Caki2 (cell line): Measurements from ENCODE around the gene PAPOLB. TPM values are rescaled to one million over a fixed set of nuclear protein-coding genes. Genes with fewer than 3 reads are reported as not detected.
A peak's percentile ranks its signal among the peaks of the same experiment; 100 is the strongest.

Experiments used
- DNase-seq: peaks from one replicate; pipeline ENCODE4 v3.0.0-alpha.2; 2015; ENCODE audit warnings: low read depth
- in situ Hi-C: cut with HindIII; loops from 2 replicates; pipeline ENCODE4 v1.10.0; 2016; ENCODE audit warnings: low sequenced_read_pairs, low pct_unique_long_range_greater_than_20kb, mixed read lengths
- total RNA-seq: library from RNA; depleted of rRNA; stranded (reverse); fragments of >200 nt; shearing (Covaris generic); gene quantifications from 2 replicates; pipeline ENCODE4 v1.2.3, GENCODE V29; 2014; ENCODE audit warnings: low replicate concordance; rRNA removed

The PAPOLB gene
- total RNA-seq, 1 experiment from 2014 or later, result not detected

- in situ Hi-C loops, result no loop called here
- no peak for DNase-seq
Observed at GRCh38 chr7:4816419-4817080, 45.3 kb downstream of the PAPOLB start.

- in situ Hi-C loops, result no loop called here
- no peak for DNase-seq
Observed at GRCh38 chr7:4815609-4816418, 46.0 kb downstream of the PAPOLB start.

GRCh38 chr7:4815121-4815520, 46.7 kb downstream of the PAPOLB start:
- no peak for DNase-seq
- in situ Hi-C loops, result no loop called here

- no peak for DNase-seq
- in situ Hi-C loops, result no loop called here
Observed at GRCh38 chr7:4814433-4814832, 47.4 kb downstream of the PAPOLB start.

- in situ Hi-C loops, result no loop called here
Observed at GRCh38 chr7:4809666-4810065, 52.2 kb downstream of the PAPOLB start.

GRCh38 chr7:4809091-4809591, 52.7 kb downstream of the PAPOLB start:
- in situ Hi-C loops, result no loop called here
- no peak for DNase-seq

More at GRCh38 chr7:4809666-4810065, 52.2 kb downstream of the PAPOLB start:
- DNase-seq, result peak; percentile 89

GRCh38 chr7:4808565-4808964, 53.3 kb downstream of the PAPOLB start:
- no peak for DNase-seq
- in situ Hi-C loops, result no loop called here

- in situ Hi-C loops, result no loop called here
- DNase-seq, result no peak
Observed at GRCh38 chr7:4808026-4808425, 53.8 kb downstream of the PAPOLB start.

Other genes with a start within 250 kb of the PAPOLB start
- 13.2 and 19.8 TPM in 2 replicates for gene FOXK1, start 179.7 kb downstream of the PAPOLB start, total RNA-seq
- 20.2 and 29.8 TPM in 2 replicates for gene AP5Z1, start 86.4 kb downstream of the PAPOLB start, total RNA-seq
- 2.2 TPM in 1 of 2 replicates, not detected in the other for gene RADIL, start 21.7 kb upstream of the PAPOLB start, total RNA-seq
- gene MMD2, start 97.2 kb upstream of the PAPOLB start, total RNA-seq, result not detected in 2 replicates
- 1.0 and 2.4 TPM in 2 replicates for gene RBAK, start 183.8 kb upstream of the PAPOLB start, total RNA-seq